Measurements from ENCODE around the gene MDH1. TPM values are rescaled to one million over a fixed set of nuclear protein-coding genes. Genes with fewer than 3 reads are reported as not detected.

The MDH1 gene
- total RNA-seq, 2 donors from 2014 or later, result 66.1 to 103 TPM

GRCh38 chr2:63651356-63651755, 62.6 kb downstream of the MDH1 start:
- Histone ChIP-seq H3K27ac (no peak overlapping the region), H3K36me3 (no peaks in the 10 kb centered on the region), H3K27me3 (replicated peaks; ENCODE audit: insufficient read depth) (no peaks in the 10 kb centered on the region), H3K4me3 (no peak overlapping the region), H3K4me1 (ENCODE audit: control insufficient read depth in 1 of 2, low read depth in 2 of 2) (no peaks in the 10 kb centered on the region), H3K9me3 (no peaks in the 10 kb centered on the region)
- DNase-seq (ENCODE audit: low spot score), result no peak
- no peak for TF ChIP-seq CTCF (IDR thresholded peaks at IDR 0.05)
- no peak for ATAC-seq (ENCODE audit: insufficient number of reproducible peaks, low FRiP score, low read depth)

GRCh38 chr2:63651861-63652651, 63.3 kb downstream of the MDH1 start:
- DNase-seq (ENCODE audit: low spot score) (no peak), ATAC-seq (ENCODE audit: insufficient number of reproducible peaks, low FRiP score, low read depth) (no peak)
- H3K27ac ChIP-seq, result no peak overlapping the region

GRCh38 chr2:63652652-63652985, 63.9 kb downstream of the MDH1 start:
- Histone ChIP-seq H3K4me1 (ENCODE audit: control insufficient read depth in 1 of 2, low read depth in 2 of 2) (no peaks in the 10 kb centered on the region), H3K36me3 (no peaks in the 10 kb centered on the region), H3K27me3 (replicated peaks; ENCODE audit: insufficient read depth) (no peaks in the 10 kb centered on the region), H3K27ac (no peak overlapping the region), H3K4me3 (no peak overlapping the region), H3K9me3 (no peaks in the 10 kb centered on the region)
- ATAC-seq (ENCODE audit: insufficient number of reproducible peaks, low FRiP score, low read depth) (no peak), DNase-seq (ENCODE audit: low spot score) (no peak)
- no peak for TF ChIP-seq CTCF (IDR thresholded peaks at IDR 0.05)

More at GRCh38 chr2:63651861-63652651, 63.3 kb downstream of the MDH1 start:
- no peaks in the 10 kb centered on the region for H3K9me3 ChIP-seq
- H3K4me1 ChIP-seq (ENCODE audit: control insufficient read depth in 1 of 2, low read depth in 2 of 2), result no peaks in the 10 kb centered on the region
- H3K27me3 ChIP-seq (replicated peaks; ENCODE audit: insufficient read depth), result no peaks in the 10 kb centered on the region
- no peaks in the 10 kb centered on the region for H3K36me3 ChIP-seq
- no peak overlapping the region for H3K4me3 ChIP-seq
- no peak for TF ChIP-seq CTCF (IDR thresholded peaks at IDR 0.05)

GRCh38 chr2:63654959-63655358, 66.2 kb downstream of the MDH1 start:
- no peak overlapping the region for H3K27ac ChIP-seq
- no peaks in the 10 kb centered on the region for H3K9me3 ChIP-seq
- no peaks in the 10 kb centered on the region for H3K27me3 ChIP-seq (replicated peaks; ENCODE audit: insufficient read depth)
- H3K4me3 ChIP-seq, result no peak overlapping the region
- H3K36me3 ChIP-seq, result no peaks in the 10 kb centered on the region
- no peak for TF ChIP-seq CTCF (IDR thresholded peaks at IDR 0.05)
- ATAC-seq (ENCODE audit: insufficient number of reproducible peaks, low FRiP score, low read depth) (no peak), DNase-seq (ENCODE audit: low spot score) (no peak)
- H3K4me1 ChIP-seq (ENCODE audit: control insufficient read depth in 1 of 2, low read depth in 2 of 2), result no peaks in the 10 kb centered on the region

Other genes starting within 250 kb of the MDH1 start
- gene WDPCP, start 486 bp upstream of the MDH1 start, total RNA-seq, result 10 to 100 TPM; 13.7 to 16.2 TPM